ENCODE data around the gene ANTXR1.

Gene ANTXR1

GRCh38 chr2:69213201-69213600 is 200.2 kb downstream of the ANTXR1 start:
- no peak overlapping the region for H3K4me3 ChIP-seq (ENCODE audit: low read length)
- DNase-seq (ENCODE audit: low read depth), result no peak
- TF ChIP-seq, protein P1, sequence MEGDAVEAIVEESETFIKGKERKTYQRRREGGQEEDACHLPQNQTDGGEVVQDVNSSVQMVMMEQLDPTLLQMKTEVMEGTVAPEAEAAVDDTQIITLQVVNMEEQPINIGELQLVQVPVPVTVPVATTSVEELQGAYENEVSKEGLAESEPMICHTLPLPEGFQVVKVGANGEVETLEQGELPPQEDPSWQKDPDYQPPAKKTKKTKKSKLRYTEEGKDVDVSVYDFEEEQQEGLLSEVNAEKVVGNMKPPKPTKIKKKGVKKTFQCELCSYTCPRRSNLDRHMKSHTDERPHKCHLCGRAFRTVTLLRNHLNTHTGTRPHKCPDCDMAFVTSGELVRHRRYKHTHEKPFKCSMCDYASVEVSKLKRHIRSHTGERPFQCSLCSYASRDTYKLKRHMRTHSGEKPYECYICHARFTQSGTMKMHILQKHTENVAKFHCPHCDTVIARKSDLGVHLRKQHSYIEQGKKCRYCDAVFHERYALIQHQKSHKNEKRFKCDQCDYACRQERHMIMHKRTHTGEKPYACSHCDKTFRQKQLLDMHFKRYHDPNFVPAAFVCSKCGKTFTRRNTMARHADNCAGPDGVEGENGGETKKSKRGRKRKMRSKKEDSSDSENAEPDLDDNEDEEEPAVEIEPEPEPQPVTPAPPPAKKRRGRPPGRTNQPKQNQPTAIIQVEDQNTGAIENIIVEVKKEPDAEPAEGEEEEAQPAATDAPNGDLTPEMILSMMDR (IDR thresholded peaks at IDR 0.05; ENCODE audit: insufficient read depth, low read depth, low read length, missing control alignments), result no peak

- DNase-seq (ENCODE audit: low read depth), result no peak
- TF ChIP-seq, protein P1 (IDR thresholded peaks at IDR 0.05; ENCODE audit: insufficient read depth, low read depth, low read length, missing control alignments), result no peak
- H3K4me3 ChIP-seq (ENCODE audit: low read length), result no peak overlapping the region
Observed at GRCh38 chr2:69213782-69214181, 200.8 kb downstream of the ANTXR1 start.

GRCh38 chr2:69214898-69215297 is 201.9 kb downstream of the ANTXR1 start:
- peak; percentile 46 for DNase-seq (ENCODE audit: low read depth)
- TF ChIP-seq, protein P1 (IDR thresholded peaks at IDR 0.05; ENCODE audit: insufficient read depth, low read depth, low read length, missing control alignments), result no peak
- no peak overlapping the region for H3K4me3 ChIP-seq (ENCODE audit: low read length)

- DNase-seq (ENCODE audit: low read depth), result no peak
- TF ChIP-seq, protein P1 (IDR thresholded peaks at IDR 0.05; ENCODE audit: insufficient read depth, low read depth, low read length, missing control alignments), result no peak
- no peak overlapping the region for H3K4me3 ChIP-seq (ENCODE audit: low read length)
Observed at GRCh38 chr2:69216535-69217332, 203.8 kb downstream of the ANTXR1 start.

DNA sequence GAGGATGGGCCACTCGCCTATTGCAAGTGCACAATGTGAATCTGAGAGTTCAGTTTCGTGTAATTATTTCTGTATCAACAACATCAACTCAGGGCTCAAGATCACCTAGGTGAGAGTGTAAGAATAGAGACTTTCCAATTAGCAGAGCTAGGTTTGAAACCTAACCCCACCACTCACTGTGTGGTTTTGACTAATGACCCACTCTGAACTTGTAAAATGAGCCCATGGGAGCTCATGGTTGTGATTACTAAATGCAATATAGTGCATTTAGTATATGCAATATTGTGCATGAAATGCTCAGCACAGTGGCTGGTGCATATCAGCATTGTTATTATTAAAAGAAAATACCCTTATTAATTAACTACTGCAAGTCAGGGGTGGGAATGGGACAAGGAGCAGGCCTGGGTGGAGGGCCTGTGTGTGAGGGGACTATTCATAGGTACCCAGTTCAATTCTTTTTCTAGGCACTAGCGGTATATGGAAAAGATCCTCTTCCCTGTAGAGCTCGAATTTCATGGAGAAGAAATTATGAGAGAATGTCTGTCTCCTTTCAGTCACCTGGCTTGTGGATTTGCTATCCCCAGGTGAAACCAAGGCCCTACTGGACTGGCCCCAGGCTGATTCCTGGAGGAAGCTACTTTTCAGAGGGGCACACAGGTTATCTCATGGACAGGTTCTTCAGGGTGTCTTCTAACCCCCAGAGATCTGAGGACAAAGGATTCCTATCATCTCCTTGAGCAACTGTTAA is 204.5 kb downstream of the ANTXR1 start:
- TF ChIP-seq, protein P1 (IDR thresholded peaks at IDR 0.05; ENCODE audit: insufficient read depth, low read depth, low read length, missing control alignments), result no peak
- DNase-seq (ENCODE audit: low read depth), result no peak
- no peak overlapping the region for H3K4me3 ChIP-seq (ENCODE audit: low read length)

DNA sequence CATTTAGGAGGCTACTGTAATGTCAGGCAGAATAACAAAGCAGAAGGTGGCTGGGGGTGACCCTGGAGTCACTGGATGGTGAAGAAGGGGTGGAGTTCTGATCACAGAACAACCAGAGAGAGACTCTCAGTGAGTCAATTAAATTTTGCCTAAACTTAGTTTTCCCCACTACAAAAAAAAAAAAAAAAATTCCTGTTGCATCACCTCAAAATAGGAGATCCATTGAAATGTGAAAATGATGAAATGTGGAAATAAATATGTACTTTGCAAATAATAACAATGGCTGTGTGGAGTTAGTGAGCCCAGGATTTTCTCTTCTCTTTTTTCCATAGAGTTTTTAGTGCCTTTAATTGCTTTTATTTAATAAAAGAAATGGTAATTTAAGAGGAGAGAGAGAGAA is 208.5 kb downstream of the ANTXR1 start:
- no peak for DNase-seq (ENCODE audit: low read depth)
- H3K4me3 ChIP-seq (ENCODE audit: low read length), result no peak overlapping the region
- TF ChIP-seq, protein P1 (IDR thresholded peaks at IDR 0.05; ENCODE audit: insufficient read depth, low read depth, low read length, missing control alignments), result no peak

Measured in epithelial cell of esophagus (primary cell).